HG03103 (cell line): ENCODE results near the gene WNT7B.

Source experiments
- ATAC-seq: cut with Tn5 transposase; IDR thresholded peaks from one replicate; pipeline ENCODE4 v1.9.1; 2021; ENCODE audit warnings: low read depth; ENCODE audit not compliant: unreplicated experiment

The WNT7B gene

GRCh38 chr22:45893516-45893915 lies 83.4 kb downstream of the WNT7B start:
- ATAC-seq = no peak

- ATAC-seq = no peak
Measured at GRCh38 chr22:45892681-45893461, 84.1 kb downstream of the WNT7B start.

- ATAC-seq = no peak
Measured at GRCh38 chr22:45891996-45892621, 84.9 kb downstream of the WNT7B start.

- ATAC-seq = no peak
Measured at GRCh38 chr22:45891471-45891995, 85.4 kb downstream of the WNT7B start.

GRCh38 chr22:45891021-45891421 lies 85.9 kb downstream of the WNT7B start:
- ATAC-seq = no peak

- ATAC-seq = no peak
Measured at GRCh38 chr22:45890351-45890635, 86.7 kb downstream of the WNT7B start.

GRCh38 chr22:45889539-45890350 lies 87.2 kb downstream of the WNT7B start:
- no peak for ATAC-seq

- ATAC-seq = no peak
Measured at GRCh38 chr22:45889093-45889538, 87.8 kb downstream of the WNT7B start.

- no peak for ATAC-seq
Measured at GRCh38 chr22:45888221-45889092, 88.5 kb downstream of the WNT7B start.

- ATAC-seq = no peak
Measured at GRCh38 chr22:45887202-45888131, 89.5 kb downstream of the WNT7B start.

GRCh38 chr22:45886540-45886939 lies 90.4 kb downstream of the WNT7B start:
- ATAC-seq = no peak

GRCh38 chr22:45885941-45886395 lies 91.0 kb downstream of the WNT7B start:
- no peak for ATAC-seq

GRCh38 chr22:45885171-45885840 lies 91.7 kb downstream of the WNT7B start:
- no peak for ATAC-seq

- ATAC-seq = no peak
Measured at GRCh38 chr22:45884201-45885062, 92.5 kb downstream of the WNT7B start.

- ATAC-seq = no peak
Measured at GRCh38 chr22:45883811-45884170, 93.2 kb downstream of the WNT7B start.

GRCh38 chr22:45882881-45883810 lies 93.8 kb downstream of the WNT7B start:
- no peak for ATAC-seq

GRCh38 chr22:45881524-45881875 lies 95.5 kb downstream of the WNT7B start:
- ATAC-seq = no peak
